Iris pigment epithelial cell (primary cell): ENCODE results near the gene PSD4.

Experiments used
- DNase-seq: peaks from one replicate; pipeline ENCODE4 v3.0.0-alpha.2; 2011; ENCODE audit warnings: low read depth

PSD4 gene

GRCh38 chr2:113207021-113207420 is 33.2 kb downstream of the PSD4 start:
- no peak for DNase-seq

- DNase-seq = no peak
Observed at GRCh38 chr2:113208396-113208795, 34.6 kb downstream of the PSD4 start.

DNA sequence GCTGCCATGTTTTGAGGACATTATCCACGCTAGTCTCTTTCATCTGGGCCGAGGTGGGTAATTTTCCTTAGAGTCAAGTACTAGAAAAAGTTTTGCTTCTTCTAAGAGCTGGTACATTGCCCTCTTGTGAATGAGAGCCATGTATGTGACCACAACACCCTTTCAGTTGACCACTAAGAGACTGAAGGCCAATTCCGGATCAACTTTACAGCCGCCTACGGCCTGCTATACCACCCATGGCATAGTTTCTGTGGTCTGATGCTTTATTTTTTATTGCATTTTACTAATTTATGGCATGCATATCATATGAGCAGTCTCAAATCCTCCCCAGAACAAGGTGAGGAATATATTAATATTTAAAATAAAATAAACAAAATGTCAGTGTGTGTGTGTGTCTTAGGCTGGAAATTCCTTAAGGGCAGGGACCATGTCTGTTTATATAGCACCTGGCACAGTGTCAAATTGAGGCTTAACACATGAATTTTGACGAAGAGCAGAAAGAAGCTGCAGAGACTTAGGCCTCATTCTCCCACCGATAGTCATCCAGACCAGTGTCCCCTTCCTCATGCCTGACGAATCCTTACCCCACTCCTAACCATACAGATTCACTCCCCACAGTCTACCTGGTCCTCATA is 35.4 kb downstream of the PSD4 start:
- no peak for DNase-seq

DNA sequence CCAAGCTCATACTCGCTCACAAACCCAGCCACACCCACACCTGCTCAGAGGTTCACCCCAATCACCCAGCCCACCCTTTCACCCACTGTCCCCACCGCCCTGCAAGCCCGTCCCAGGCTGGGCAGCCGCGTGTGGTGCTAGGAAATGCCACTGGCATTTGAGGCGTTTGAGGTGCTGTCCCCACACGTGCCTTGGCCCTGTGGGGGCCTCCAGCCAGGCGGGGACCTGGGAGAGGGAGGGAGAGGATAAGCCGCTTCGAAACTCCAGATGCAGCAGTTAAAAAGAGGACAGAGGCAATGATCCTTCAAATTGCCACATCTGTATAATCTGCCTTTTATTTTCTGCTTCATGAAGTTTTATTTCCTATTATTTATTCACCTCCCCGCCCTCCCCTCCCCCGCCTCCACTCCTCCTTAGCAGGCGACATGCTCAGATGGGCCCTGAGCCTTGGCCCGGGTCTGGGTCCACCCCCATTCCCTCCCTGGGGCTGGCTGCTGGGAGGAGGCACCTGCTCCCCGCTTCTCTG is 35.9 kb downstream of the PSD4 start:
- DNase-seq = no peak

GRCh38 chr2:113211226-113212105 is 37.7 kb downstream of the PSD4 start:
- DNase-seq = peak; percentile 23

- DNase-seq = no peak
Observed at GRCh38 chr2:113212245-113213060, 38.7 kb downstream of the PSD4 start.

GRCh38 chr2:113213061-113213930 is 39.5 kb downstream of the PSD4 start:
- no peak for DNase-seq

GRCh38 chr2:113214141-113214540 is 40.4 kb downstream of the PSD4 start:
- DNase-seq = no peak

- no peak for DNase-seq
Observed at GRCh38 chr2:113215056-113215455, 41.3 kb downstream of the PSD4 start.

DNA sequence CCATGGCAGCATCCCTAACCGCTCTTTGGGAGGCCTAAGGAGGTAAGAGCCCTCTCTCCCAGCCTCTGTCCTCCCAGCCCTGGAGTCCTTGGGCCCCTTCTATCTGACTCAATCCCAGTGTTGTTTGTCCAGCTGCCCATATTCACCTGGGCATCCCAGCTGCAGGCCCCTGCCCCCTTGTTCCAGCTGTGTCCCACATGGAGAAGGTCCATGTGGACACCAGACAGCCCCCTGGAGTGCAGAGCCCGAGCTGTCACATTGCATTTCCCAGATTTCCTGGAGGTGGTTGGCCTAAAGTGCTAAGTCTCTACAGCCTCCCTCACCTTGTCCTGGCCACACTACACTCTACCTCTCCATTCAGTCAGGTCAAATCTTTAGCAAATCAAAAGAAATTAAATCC is 42.5 kb downstream of the PSD4 start:
- DNase-seq = no peak

- DNase-seq = no peak
Observed at GRCh38 chr2:113216891-113217454, 43.2 kb downstream of the PSD4 start.

DNA sequence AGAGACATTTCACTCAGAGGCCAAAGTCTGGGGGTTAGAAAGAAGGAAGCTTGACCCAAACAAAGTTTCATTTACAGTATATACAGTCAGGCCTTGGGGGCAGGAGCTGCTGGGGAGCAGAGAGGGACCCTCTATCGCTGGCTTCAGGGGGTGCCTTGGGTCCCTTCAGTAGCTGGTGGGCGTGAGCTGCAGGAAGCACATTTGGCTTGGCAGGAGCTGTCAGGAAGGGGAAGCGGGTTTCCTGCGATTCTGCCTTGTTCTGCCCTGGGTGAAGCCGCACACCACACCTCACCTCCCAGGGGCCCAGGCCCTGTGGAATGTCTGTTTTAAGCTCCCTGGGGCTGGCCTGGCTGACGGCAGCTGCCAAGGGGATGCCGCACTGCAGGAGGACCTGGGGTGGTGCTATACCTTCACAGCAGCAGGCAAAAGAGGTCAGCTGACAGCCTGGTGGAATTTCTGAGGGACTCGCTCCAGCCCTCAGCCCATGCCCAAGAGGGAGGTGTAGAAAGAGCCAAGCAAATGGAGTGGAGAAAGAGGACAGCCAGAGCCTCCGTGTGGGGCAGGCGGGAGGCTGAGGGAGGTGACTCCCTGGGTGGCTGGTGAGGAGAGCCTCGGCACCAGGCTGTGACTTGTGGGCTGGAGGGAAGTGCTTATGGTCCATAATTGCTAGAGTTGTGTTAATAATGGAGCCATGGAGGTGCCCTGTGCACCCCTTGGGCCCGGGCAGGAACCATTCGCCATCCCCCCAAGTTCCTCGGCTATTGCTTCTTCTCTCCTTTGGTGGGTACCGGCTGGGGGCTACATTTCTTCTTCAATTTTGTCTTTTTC is 43.9 kb downstream of the PSD4 start:
- DNase-seq = peak; percentile 28

- no peak for DNase-seq
Observed at GRCh38 chr2:113218283-113219091, 44.7 kb downstream of the PSD4 start.

- DNase-seq = no peak
Observed at GRCh38 chr2:113219092-113219441, 45.3 kb downstream of the PSD4 start.

GRCh38 chr2:113219525-113219888 is 45.7 kb downstream of the PSD4 start:
- no peak for DNase-seq

DNA sequence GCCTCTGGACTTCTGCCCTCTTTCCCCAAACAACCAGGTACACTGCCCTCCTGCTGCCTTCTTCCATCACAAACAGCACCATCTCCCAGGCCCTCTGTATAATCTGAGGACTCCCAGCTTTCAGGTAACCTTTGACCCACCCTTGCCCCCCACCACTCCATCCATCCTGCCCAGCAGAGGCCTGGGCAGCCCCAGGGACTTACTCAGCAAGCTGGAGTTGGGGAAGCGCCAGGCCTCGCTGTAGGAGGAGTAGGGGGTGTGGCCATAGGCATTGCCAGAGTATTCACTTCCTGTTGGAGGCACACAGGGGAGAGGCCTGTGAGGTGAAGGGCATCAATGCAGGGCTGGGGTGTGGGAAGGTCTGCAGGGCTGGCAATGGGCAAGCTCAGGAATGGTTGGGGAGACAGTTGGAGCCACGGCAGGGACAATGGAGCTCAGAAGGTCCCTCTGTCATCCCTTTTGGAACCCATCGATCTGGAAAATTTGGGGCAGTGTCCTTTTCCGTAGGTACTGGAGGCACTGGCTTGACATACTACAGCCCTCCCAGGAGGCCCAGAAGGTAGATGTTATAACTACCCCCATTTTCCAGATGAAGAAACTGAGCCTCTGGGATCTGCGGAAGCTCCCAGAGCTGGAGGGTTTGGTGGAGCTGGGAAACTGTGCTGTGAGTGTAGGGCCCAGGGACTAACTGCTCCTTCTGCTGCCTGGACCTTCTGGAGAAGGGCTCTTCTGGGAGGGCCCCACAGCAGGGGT is 46.3 kb downstream of the PSD4 start:
- DNase-seq = peak; percentile 53

- DNase-seq = no peak
Observed at GRCh38 chr2:113220970-113221708, 47.4 kb downstream of the PSD4 start.

- DNase-seq = no peak
Observed at GRCh38 chr2:113221846-113222245, 48.1 kb downstream of the PSD4 start.
